ENCODE data around the gene GPRIN3.
A peak's percentile ranks its signal among the peaks of the same experiment; 100 is the strongest.
"Not testable (repeated sequence)": the region's sequence is repeated elsewhere in the genome, so short reads cannot be mapped to it uniquely, and the experiment has no call there.

Gene GPRIN3

DNA sequence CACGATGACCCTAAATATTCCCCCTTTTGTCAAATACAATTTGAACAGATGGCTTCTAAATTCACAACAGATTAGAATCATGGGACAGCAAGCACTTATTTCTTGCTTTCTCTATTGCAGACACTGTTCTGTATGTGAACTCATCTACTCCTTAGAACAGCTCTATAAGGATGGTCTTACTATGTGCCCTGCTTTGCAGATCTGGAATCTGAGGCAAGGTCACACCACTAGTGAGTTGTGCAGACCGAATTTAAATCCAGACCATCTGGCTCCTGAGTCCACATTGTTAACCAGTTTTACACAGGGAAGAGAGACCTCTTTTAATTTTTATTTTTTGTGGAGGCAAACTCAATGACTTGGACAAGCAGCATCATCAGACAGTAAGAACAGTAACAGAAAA lies 50.2 kb downstream of the GPRIN3 start:
- no peak for DNase-seq (ENCODE audit: low read depth in 2 of 2)

DNA sequence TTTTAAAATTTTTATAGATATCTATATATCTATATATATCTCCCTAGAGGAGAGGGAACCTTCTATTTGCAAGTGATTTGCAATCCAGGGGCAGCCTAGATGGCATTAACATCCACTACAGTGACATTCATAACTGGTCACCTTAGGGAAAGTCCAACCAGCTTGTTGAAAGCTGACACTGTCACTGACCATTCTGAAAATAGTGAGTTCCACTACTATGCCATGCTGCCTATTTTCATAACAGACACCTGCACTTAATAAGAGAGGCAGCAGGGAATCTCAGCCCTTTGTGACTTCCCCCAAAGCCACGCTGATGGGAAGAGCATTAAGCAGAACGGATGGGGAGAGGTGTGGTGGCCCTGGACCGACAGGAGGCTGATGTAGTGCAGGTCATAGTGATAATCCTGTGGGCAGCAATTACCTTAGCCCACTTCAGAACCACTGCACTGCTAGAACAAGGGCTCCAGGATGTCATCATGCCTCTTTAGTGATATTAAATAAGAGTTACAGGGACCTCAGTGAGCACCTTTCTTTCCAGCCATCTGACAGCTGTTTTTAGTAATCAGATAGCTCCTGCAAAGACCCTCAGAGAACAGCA lies 51.3 kb downstream of the GPRIN3 start:
- DNase-seq (ENCODE audit: low read depth in 2 of 2) = no peak

DNA sequence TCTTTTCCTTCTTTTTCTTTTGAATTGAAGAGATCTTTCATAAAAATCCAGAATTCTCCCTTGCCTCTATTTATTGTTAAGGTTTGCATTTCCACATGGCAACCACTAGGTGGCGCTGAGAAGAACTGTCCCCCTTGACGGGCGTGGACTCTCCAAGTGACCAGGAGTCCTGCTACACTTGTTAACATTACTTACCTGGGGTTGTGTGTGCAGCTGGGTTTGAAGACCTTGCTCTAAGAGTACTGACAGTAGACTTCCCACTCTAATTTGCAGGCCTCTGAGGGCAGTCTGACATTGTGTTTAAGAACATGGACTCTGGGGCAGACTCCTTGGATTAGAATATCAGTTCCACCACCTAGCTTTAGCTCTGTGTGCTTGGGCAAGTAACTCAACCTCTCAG lies 52.8 kb downstream of the GPRIN3 start:
- DNase-seq (ENCODE audit: low read depth in 2 of 2) = peak; percentile 15 to 32

DNA sequence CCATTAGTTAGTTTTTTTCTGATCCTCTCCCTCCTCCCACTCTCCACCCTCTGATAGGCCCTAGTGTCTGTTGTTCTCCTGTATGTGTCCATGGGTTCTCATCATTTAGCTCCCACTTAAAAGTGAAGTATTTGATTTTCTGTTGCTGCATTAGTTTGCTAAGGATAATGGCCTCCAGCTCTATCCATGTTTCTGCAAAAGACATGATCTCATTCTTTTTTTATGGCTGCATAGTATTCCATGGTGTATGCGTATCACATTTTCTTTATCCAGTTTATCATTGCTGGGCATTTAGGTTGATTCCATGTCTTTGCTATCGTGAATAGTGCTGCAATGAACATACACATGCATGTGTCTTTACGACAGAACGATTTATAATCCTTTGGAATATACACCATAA lies 53.3 kb downstream of the GPRIN3 start:
- DNase-seq (ENCODE audit: low read depth in 2 of 2) = not testable (repeated sequence)

DNA sequence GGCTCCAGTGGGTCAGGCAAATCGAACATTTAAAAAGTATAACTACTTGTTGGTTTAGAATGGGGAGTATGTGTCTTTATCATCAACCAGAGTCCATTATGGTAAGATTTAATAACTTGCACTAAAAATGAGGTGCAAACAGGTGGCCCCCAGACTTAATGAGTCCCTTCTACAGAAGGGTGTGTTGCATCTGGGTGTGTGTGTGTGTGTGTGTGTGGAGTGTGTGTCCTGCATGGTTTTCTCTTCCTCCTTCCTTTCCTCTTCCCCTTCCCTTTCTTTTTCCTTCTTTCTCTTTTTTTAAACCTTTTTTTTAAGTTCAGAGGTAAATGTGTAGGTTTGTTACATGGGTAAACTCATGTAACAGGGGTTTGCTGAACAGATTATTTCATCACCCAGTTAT lies 53.7 kb downstream of the GPRIN3 start:
- DNase-seq (ENCODE audit: low read depth in 2 of 2) = no peak

DNA sequence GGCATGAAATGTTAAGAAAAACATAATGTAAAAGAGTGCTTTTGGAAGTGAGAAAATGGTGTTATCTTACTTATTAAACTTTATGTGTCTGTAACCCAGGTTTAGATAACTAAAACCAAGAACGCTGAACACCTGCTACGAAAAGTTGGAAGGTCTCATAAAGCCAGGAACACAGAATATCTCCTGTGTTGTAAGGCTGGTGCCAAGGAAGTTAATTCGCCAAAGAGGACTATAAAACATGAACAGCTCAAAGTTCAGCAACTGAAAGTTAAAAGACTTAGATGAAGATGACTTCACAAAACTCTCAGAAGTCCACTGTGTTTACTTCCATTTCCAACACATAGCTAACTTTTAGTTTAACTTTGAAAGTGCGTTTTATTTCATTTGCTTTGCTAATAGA lies 54.3 kb downstream of the GPRIN3 start:
- DNase-seq (ENCODE audit: low read depth in 2 of 2) = no peak

DNA sequence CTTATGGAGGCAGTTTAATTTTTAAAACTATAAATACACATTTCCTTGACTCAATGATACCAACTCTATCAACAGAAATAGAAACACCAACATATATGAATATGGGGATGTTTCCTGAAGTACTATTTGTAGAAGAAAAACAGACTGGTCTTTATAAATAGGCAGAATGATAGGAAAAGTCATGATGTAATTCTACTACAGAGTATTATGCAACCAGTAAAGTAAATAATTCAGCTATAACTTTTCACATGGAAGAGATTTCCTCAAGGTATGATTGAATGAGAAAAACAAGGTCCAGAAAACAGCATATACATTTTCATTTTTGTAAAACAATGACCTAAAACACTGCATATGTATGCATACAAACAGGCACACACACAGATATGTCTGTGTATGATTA lies 56.2 kb downstream of the GPRIN3 start:
- DNase-seq (ENCODE audit: low read depth in 2 of 2) = no peak

DNA sequence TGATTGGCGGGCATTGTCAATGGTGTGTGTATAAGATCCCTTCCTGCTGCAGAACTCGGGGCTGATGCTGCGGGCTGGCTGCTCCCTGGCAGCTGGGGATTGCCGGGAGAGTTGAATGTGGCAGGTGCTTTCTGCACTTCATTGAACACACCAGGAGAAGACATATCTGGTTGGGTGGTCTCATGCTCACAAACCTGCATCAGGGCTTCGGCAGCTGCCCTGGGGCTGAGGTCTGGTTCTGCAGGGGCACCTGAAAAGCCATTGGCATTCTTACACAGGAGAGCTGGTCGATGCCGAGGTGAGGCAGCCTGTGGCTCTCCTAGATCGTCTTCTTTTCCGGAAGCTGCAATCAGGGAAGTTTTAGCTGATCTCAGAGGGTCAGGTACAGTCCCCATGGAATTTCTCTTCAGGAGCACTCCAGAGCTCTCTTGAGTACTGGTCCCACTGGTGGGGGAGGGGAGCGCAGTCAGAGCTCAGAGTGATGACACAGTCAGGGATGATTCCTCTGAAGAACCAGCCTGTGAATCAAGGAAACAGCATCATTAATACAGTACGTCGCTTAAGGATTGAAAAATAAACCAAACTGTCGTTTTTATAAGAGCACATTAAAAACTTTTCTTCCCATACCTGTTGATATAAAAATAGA lies 57.8 kb downstream of the GPRIN3 start:
- DNase-seq (ENCODE audit: low read depth in 2 of 2) = no peak

DNA sequence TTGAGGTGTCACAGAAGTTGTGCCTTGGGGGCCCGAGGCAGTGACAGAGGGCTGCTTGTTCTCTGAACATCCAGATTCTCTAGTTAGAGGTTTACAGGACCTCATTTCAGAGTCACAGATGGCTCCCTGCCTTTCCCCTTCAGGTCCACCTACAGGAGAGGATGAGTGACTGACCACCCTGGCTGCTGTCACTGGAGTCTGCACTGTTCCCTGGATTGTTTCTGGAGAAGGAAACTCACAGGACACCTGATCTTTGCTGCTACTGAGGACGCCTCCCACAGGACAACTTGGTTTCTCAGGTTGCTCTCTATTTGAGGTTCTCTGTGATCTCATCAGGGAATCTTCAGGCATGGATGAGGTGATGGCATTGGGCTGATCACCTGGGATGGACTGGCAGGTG lies 58.3 kb downstream of the GPRIN3 start:
- no peak for DNase-seq (ENCODE audit: low read depth in 2 of 2)

DNA sequence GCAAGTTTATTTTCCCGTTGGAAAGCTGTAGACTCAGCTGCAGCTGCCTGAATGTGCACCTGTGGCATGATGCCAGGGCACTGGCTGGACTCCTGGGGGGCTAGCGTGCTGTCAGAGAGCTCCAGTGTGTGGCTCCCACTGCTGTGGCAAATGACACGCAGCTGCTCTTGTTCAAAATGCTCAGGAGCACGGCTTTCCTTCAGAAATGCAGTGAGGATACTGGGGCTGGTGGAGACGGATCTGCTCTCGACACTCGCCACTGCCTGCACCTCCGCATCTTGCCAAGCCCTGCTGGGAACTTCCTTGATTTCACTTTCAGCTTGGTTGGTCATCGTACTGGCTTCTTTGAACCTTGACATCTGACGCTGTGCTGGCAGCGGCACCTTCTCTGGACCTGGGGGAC lies 58.7 kb downstream of the GPRIN3 start:
- no peak for DNase-seq (ENCODE audit: low read depth in 2 of 2)

DNA sequence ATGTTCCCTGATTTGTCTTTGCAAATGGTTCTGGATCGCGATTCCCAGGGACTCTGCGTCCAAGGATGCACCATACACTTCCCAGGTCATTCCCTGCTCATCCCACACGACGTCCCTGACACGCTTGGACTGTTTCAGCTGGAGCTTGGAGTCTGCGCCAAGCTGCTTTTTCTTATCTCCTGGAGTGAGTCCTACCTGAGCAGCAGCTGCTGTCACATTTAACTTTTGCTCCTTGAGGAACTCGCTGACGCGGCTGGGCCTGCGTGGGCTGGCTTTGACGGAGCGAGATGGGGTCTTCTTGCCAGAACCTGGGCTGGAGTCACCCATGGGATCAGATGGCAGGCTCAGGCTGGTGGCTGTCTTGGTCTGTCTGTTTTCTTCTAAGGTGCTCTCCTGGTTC lies 59.6 kb downstream of the GPRIN3 start:
- DNase-seq (ENCODE audit: low read depth in 2 of 2) = no peak

DNA sequence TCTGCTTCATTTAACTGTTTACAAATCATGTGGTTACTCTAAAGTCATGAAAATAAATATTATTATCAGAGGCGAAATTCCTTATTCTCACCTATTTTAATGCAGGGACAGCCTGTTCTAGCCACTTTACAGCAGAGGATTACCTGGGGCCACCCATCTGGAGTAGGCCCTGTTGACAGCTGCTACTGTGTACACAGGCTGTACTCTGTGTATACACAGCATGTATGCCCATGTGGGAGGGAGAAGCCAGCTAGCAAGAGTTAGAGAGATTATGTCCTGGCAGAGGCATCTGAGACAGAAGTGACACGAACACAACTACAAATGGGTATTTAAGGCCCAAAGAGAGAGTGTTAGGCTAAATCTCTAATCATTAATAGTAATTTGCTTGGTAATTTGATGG lies 62.1 kb downstream of the GPRIN3 start:
- no peak for DNase-seq (ENCODE audit: low read depth in 2 of 2)

DNA sequence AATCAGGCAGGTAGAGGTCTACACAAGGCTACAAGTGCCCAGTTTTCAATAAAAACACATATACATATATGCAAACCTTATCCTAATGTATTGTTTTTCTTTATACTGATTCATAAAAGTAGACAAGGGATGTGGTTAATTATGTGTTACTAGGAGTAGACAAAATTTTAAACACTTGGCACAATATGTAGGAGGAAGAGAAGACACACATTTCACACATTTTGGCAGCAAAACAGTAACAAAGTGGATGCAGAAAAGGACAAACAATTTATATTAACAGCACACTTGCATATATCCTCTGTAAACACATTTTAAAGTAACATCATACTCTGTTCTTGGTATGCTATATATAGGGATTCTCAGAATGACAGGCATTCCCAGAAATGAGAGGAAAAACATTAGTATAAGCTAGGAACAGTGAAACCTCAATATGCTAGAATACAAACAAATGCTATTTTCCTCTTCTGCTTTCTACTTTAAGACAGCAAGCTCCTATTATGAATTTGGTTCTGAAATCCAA lies 63.8 kb downstream of the GPRIN3 start:
- no peak for DNase-seq (ENCODE audit: low read depth in 2 of 2)

DNA sequence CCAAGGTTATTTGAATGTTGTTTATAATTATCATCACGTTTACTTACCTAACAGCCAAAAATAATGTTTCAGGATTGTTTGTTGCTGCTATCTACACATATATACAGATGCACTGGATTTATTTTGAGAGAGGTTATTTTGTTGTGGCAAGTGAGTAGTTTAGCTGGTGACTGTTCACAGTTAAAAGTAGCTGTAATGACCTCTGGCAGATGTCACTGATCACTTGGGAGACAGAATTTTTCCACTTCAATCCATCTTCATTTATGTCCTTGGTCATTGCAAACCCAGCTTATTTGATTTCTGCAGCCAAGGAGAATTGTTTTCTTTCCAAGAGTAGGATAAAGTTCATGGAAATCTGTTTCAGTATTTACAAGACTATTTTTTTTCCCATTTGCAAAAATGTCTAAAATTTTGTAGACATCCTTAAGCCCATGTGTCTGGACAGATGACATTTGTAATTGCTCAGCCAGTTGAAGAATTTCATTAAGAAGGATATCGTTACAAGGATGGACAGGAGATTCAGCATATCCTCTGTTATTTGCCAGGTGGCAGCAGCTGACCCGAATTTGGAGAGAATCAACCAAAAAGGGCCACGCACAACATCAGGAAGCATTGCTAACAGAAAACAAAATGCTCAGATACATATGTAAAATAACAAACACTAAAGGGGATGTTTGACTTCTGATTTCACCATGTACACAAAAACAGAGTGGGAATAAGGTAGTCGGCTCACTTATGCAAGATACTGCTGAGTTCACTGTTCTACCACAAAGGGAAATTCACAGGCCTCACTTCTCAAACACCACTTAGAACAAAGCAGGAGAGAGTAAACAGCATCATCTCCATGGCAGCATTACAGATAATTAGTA lies 64.5 kb downstream of the GPRIN3 start:
- DNase-seq (ENCODE audit: low read depth in 2 of 2) = no peak

DNA sequence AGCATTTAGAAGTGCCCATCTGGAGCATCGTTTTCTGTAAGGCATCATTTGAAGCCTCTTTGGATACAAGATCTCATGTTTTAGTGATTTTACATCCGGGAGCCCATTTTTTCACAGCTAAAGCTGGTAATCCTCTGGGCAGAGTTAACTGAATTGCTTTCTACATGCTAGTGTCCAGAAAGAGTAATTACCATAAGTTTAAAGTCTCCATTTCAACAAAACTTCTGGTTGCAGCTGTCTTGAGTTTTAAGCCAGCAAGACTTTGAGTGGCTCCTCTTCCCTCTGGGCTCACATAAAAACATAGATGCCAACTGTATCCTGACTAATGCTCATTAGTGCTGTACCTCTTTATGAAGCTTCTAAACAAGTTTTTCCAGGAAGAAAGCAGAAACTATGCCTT lies 65.4 kb downstream of the GPRIN3 start:
- no peak for DNase-seq (ENCODE audit: low read depth in 2 of 2)

DNA sequence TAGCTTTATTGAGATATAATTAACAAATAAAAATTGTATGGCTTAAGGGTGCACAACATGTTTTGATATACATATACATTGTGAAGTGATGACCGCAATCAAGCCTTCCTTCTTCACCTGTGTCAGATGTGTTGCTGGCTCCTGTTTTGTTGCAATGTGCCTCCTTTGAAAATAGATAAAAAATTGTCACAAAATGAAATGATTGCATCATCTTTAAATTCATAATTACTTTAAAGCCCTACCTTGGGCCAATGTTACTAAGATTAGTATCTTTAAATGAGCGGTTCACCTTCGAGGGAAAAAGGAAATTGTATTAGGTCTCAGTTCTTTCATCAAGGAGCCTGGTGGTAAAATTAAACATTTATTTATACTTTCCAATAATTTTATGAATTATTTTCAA lies 77.3 kb downstream of the GPRIN3 start:
- DNase-seq (ENCODE audit: low read depth in 2 of 2) = no peak

DNA sequence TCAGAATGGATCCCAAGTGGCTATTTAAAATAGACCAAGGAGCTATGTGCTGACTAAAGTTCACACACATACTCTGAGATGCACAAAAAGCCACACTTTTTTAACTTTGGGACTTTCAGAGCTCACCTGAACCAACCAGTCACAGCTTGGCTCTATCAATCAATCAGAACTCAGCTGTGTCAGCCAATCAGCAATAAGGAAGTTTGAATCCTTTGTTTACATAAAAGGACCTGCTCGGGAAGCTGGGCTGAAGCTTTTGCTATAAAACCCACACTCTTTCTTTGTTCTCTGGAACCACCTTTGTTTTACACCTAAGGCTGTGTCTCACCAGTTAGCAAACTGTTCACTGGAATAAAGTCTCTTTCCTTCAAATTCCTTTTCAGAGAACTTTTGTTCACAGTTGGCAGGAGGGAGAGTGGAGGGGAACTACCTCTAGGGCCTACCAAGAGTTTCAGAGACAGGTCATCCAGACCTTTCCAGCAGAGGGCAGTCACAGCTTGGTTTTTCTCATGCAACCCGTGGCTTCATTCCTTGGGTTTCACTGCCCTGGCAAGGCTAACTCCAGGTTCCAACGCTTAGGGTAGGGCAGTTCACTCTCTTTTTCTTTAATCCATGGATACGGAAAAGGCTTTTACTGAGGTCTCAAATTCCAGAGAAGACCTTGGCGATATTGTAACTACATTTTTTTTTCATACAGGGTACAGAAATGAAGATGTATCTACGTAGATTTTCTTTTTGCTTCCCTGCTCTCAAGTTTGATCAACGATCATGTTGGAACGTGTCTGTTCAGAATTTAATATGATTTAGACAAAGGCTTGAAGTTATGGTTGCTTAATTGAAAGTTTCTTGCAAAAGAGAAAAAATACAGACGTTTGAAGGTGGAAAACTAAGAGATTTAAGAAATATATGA lies 80.7 kb downstream of the GPRIN3 start:
- peak; percentile 50 to 73 for DNase-seq (ENCODE audit: low read depth in 2 of 2)

DNA sequence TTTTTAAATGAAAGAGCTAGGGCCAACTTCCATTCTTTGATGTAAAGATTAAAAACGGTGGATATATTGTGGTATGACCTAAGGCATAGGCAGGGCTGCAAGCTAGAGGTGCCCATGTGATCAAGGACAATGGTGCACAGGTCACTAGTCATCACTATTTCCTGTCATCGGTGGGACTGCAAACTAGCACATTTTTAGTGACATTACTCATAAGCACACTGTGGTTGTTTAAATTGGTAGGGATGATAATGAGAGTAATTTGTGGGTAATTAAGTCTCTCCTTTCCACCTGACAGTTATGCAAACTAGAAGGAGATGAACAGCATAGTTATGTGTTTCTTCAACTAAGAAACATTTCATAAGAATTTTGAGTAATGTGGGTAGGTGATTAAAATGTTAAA lies 85.4 kb downstream of the GPRIN3 start:
- no peak for DNase-seq (ENCODE audit: low read depth in 2 of 2)

DNA sequence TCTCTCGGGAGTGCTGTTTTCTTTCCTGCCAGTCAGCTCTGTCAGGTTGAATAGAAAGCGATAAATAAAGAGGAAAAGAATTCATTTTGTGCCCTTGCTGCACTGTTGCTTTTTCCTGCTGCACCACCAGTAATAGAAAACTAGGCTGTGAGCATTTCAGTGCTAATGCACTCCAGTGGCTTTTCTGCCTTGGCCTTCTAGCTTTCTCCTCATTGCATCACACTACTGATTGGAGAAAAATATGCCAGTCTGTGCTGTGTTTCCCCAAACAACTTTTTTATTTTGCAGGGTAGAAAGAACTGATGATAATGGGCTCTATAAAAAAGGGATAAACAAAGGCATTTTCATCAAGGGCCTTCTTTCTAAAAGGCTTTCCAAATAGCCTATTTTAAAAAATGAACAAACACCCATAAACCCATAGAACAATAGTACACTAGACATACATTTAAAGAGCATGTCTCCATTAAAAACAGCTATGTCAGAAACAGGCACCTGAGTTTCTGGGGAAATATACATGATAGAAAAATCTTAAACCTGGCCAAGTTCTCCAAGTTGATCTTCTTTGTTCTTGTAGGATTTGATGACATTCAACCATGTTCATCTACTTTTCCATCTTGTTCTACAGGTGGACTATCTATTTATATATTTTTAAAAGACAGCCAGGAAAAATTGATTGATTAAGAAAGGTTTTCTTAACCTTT lies 86.3 kb downstream of the GPRIN3 start:
- no peak for DNase-seq (ENCODE audit: low read depth in 2 of 2)

DNA sequence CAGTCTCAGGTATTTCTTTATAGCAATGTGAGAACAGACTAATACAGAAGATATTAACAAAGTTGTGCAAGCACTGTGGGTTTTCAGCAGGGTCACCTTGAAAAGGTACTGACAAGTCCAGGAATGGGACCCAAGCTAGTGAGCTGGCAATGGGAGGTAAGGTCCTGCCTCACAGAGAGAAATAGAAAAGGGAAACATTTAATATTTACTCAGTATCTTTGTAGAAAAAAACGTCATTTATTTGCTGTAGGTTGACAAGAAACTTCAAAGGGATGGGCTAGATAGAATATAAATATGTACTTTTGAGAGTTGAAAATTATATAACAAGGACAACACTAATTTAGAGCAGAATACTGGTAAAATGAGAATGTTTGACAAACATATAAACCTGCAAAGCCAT lies 89.0 kb downstream of the GPRIN3 start:
- DNase-seq (ENCODE audit: low read depth in 2 of 2) = no peak

DNA sequence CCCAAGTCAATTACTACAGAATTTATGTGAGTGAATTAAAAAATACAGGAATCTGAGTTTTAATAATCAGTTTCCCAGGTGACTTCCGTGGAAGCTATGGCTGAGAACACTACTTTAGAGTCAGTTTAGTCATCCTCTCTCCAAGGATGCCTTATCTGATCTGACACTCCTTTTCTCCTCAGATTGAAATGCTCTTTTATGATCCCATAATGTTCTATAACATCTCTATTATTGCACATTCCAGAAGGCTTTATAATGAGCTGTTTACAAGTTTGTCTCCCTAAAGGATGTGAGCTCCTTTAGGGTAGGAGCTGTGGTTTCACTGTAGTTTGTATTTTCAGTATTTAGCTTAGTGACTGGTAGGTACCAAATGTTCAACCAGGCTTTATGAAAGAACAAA lies 90.0 kb downstream of the GPRIN3 start:
- no peak for DNase-seq (ENCODE audit: low read depth in 2 of 2)
